Measurements from ENCODE around the gene FILIP1.

DNA sequence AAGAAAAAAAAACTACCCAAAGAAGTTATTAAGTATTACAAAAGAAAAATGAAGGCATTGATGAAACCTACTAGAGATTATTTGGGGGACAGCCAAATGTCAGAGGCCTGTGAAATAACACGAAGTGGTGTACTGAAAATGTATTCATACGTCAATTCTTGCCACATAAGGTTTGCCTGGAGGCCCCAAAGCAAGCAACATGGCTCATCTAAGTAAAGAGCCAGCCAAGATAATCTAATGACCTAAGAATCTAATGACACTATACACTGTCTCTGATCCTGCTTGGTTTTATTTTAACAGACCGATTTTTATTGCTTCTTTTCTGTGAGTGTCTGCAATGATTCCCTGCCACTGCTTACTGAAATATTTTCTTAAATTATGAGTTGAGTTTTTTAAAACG lies 34.7 kb downstream of the FILIP1 start:
- TF ChIP-seq, protein P1, sequence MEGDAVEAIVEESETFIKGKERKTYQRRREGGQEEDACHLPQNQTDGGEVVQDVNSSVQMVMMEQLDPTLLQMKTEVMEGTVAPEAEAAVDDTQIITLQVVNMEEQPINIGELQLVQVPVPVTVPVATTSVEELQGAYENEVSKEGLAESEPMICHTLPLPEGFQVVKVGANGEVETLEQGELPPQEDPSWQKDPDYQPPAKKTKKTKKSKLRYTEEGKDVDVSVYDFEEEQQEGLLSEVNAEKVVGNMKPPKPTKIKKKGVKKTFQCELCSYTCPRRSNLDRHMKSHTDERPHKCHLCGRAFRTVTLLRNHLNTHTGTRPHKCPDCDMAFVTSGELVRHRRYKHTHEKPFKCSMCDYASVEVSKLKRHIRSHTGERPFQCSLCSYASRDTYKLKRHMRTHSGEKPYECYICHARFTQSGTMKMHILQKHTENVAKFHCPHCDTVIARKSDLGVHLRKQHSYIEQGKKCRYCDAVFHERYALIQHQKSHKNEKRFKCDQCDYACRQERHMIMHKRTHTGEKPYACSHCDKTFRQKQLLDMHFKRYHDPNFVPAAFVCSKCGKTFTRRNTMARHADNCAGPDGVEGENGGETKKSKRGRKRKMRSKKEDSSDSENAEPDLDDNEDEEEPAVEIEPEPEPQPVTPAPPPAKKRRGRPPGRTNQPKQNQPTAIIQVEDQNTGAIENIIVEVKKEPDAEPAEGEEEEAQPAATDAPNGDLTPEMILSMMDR (IDR thresholded peaks at IDR 0.05) = no peak
- no peak for TF ChIP-seq POLR2A (IDR thresholded peaks at IDR 0.05)
